T-helper 1 cell (primary cell): ENCODE results near the gene PLA2G1B.

Experiments
- DNase-seq, 5 donors: peaks; one replicate each; pipeline ENCODE4 v3.0.0-alpha.2; 2012 to 2020
- total RNA-seq, 4 donors: gene quantifications; one replicate each; lab custom pipeline; 2026; lab: John Stamatoyannopoulos, UW

The PLA2G1B gene
- 0 to 0.08 (median 0) reads per million in 4 donors for total RNA-seq

GRCh38 chr12:120327593-120327992 lies at the start of gene PLA2G1B:
Gene PLA2G1B (minus strand): TSS chr12:120327779. CDS start chr12:120327753, 26 bp downstream.
- DNase-seq, result no peak

- DNase-seq, result no peak
Measured at GRCh38 chr12:120376934-120377572, 49.5 kb upstream of the PLA2G1B start.

- no peak for DNase-seq
Measured at GRCh38 chr12:120376416-120376815, 48.8 kb upstream of the PLA2G1B start.

GRCh38 chr12:120376009-120376408 lies 48.4 kb upstream of the PLA2G1B start:
- DNase-seq, result no peak

- DNase-seq, result no peak
Measured at GRCh38 chr12:120373683-120374082, 46.1 kb upstream of the PLA2G1B start.

- no peak for DNase-seq
Measured at GRCh38 chr12:120370343-120371243, 43.0 kb upstream of the PLA2G1B start.

- no peak for DNase-seq
Measured at GRCh38 chr12:120369603-120370342, 42.2 kb upstream of the PLA2G1B start.

GRCh38 chr12:120368789-120369602 lies 41.4 kb upstream of the PLA2G1B start, which contains the start of gene MSI1:
Gene MSI1 (minus strand): TSS chr12:120369164. CDS start chr12:120369091, 73 bp downstream.
- no peak for DNase-seq

GRCh38 chr12:120367924-120368788 lies 40.6 kb upstream of the PLA2G1B start:
- no peak for DNase-seq

GRCh38 chr12:120367233-120367923 lies 39.8 kb upstream of the PLA2G1B start:
- DNase-seq, result no peak

- no peak for DNase-seq
Measured at GRCh38 chr12:120366845-120367232, 39.3 kb upstream of the PLA2G1B start.

GRCh38 chr12:120366341-120366705 lies 38.7 kb upstream of the PLA2G1B start:
- DNase-seq, result no peak

- DNase-seq, result no peak
Measured at GRCh38 chr12:120365675-120366340, 38.2 kb upstream of the PLA2G1B start.

- no peak for DNase-seq
Measured at GRCh38 chr12:120364487-120364886, 36.9 kb upstream of the PLA2G1B start.

GRCh38 chr12:120363274-120363855 lies 35.8 kb upstream of the PLA2G1B start:
- DNase-seq, result no peak

GRCh38 chr12:120362516-120363273 lies 35.1 kb upstream of the PLA2G1B start:
- no peak for DNase-seq

GRCh38 chr12:120361506-120362208 lies 34.1 kb upstream of the PLA2G1B start:
- no peak for DNase-seq

GRCh38 chr12:120359128-120359527 lies 31.5 kb upstream of the PLA2G1B start:
- DNase-seq, result no peak
